ENCODE data around the gene HES1.

The HES1 gene

DNA sequence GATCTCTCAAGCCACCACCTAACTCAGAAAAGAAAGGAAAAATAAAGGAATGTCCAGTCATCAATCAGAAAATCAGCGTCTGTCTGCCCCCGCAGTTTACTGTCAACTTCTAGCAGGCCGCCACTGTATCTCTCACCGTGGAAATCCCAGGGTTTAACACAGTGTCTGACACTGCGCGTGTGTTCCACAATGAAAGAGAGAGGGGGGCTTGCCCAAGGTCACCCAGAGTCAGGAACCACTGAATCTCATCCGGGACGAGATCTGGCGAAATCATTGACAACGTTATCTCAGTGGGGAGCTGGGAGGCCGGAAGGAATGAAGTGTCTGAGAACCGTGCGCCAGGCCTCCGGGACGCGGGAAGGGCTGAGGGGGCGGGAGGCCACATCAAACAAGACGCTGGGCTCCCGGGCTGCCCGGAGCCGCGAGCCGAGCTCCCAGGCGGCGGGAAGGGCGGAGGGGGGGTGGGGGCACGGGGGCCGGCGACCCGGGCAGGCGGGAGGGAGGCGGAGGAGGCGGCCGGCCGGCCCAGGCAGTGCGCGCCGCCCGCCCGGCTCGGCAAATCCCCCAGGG, 2.2 kb upstream of the HES1 start:
- Histone ChIP-seq H3K4me2 (ENCODE audit: low read depth, low read length, poor library complexity, severe bottlenecking) (peak overlapping the region; percentile 48), H2AFZ (ENCODE audit: low read depth, low read length, severe bottlenecking) (no peak overlapping the region), H3K9ac (ENCODE audit: low read length) (peak overlapping the region; percentile 46), H3K27ac (ENCODE audit: low read depth, low read length) (no peak overlapping the region), H3K4me3 (ENCODE audit: insufficient read depth, low read length, poor library complexity, severe bottlenecking) (peak overlapping the region; percentile 31), H4K20me1 (ENCODE audit: low read depth, low read length) (no peaks in the 10 kb centered on the region), H3K79me2 (ENCODE audit: insufficient read depth, low read length) (0 out of 2 replicates have a peak, but pooled peaks cover 5% of the 10 kb centered on the region), H3K36me3 (ENCODE audit: low read length) (peaks cover 7% of the 10 kb centered on the region; the same call in 1 of the 2 replicates), H3K27me3 (ENCODE audit: low read length) (no peaks in the 10 kb centered on the region), H3K9me3 (ENCODE audit: insufficient read depth, low read length) (no peaks in the 10 kb centered on the region), H3F3A (ENCODE audit: insufficient read depth) (peaks cover 59% of the 10 kb centered on the region), H3K9me2 (replicated peaks; ENCODE audit: insufficient read depth, low read length) (no peaks in the 10 kb centered on the region)
- no peak for TF ChIP-seq EZH2phosphoT487 (conservative IDR thresholded peaks at IDR 0.05; ENCODE audit: low read length)
- TF ChIP-seq, protein P1, sequence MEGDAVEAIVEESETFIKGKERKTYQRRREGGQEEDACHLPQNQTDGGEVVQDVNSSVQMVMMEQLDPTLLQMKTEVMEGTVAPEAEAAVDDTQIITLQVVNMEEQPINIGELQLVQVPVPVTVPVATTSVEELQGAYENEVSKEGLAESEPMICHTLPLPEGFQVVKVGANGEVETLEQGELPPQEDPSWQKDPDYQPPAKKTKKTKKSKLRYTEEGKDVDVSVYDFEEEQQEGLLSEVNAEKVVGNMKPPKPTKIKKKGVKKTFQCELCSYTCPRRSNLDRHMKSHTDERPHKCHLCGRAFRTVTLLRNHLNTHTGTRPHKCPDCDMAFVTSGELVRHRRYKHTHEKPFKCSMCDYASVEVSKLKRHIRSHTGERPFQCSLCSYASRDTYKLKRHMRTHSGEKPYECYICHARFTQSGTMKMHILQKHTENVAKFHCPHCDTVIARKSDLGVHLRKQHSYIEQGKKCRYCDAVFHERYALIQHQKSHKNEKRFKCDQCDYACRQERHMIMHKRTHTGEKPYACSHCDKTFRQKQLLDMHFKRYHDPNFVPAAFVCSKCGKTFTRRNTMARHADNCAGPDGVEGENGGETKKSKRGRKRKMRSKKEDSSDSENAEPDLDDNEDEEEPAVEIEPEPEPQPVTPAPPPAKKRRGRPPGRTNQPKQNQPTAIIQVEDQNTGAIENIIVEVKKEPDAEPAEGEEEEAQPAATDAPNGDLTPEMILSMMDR (IDR thresholded peaks at IDR 0.05; ENCODE audit: insufficient read depth, low read length, poor library complexity, severe bottlenecking), result no peak

DNA sequence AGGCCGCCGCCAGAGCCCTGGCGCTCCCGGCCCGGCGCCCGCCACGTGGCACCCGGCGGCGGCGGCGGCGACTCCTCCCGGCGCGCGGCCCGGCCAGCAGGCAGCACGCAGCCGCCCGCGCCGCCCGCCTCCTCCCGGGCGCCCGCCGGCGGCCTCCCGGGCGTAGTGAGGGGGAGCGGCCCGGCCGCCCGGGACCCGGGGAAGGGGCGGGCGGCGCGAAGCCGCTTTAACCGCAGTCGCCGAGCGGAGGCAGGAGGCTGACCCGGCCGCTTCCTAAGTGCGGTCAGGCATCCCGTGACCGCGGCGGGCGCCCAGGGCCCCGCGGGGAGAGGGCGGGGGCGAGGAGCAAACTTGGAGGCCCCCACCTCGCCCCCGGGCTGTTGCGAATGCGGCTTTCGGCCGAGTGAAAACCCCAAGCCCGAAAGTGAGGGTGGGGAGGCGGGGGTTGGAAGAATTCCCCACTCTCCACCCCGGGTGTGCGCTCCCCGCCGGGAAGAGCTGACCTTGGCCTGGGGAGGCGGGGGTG, 1.7 kb upstream of the HES1 start:
- Histone ChIP-seq H3K9me3 (ENCODE audit: insufficient read depth, low read length) (no peaks in the 10 kb centered on the region), H3K4me3 (ENCODE audit: insufficient read depth, low read length, poor library complexity, severe bottlenecking) (peak overlapping the region; percentile 57), H3K27ac (ENCODE audit: low read depth, low read length) (peak overlapping the region; percentile 78), H3K27me3 (ENCODE audit: low read length) (no peaks in the 10 kb centered on the region), H3K4me2 (ENCODE audit: low read depth, low read length, poor library complexity, severe bottlenecking) (peak overlapping the region; percentile 90), H3F3A (ENCODE audit: insufficient read depth) (peaks cover 64% of the 10 kb centered on the region), H3K36me3 (ENCODE audit: low read length) (peaks cover 8% of the 10 kb centered on the region; the same call in 1 of the 2 replicates), H3K79me2 (ENCODE audit: insufficient read depth, low read length) (0 out of 2 replicates have a peak, but pooled peaks cover 5% of the 10 kb centered on the region), H2AFZ (ENCODE audit: low read depth, low read length, severe bottlenecking) (peak overlapping the region; percentile 54), H4K20me1 (ENCODE audit: low read depth, low read length) (no peaks in the 10 kb centered on the region), H3K9ac (ENCODE audit: low read length) (peak overlapping the region; percentile 77), H3K9me2 (replicated peaks; ENCODE audit: insufficient read depth, low read length) (no peaks in the 10 kb centered on the region)
- TF ChIP-seq, protein P1 (IDR thresholded peaks at IDR 0.05; ENCODE audit: insufficient read depth, low read length, poor library complexity, severe bottlenecking), result no peak
- TF ChIP-seq EZH2phosphoT487 (conservative IDR thresholded peaks at IDR 0.05; ENCODE audit: low read length), result no peak

DNA sequence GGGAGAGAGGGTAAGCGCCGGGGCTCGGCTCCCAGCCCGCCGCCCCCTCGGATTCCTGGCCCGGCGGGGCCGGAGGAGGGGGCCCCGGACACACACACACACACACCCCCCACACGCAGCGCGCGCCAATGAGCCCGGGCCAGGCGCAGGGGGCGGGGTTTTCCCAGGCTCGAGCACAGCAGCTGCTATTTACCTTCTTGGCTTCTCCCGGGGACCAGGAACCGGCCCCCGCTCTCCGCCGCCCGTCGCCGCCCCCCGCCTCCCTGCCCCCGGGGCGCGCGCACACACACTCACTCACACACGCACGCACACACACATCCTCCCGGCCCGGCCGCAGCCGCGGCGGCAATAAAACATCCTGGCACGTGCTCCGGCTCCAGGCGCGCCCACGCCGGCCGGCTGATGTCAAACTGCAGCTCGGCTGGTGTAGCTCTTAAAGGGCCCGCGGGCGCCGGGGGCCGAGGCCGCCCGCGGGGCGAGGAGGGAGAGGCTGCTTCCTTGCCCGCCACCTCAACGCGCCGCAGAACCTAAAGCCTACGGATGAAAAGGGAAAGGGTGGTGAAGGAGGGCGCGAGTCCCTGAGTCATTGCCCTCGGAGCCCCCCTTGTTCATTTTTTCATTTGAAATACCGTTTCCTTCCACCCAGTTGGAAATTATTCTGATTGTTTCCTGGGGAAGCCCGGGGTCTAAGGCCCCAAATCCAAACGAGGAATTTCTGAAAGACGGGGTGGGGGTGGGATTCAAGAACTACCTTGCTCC, 1.0 kb upstream of the HES1 start:
- no peaks in the 10 kb centered on the region for H3K27me3 ChIP-seq (ENCODE audit: low read length)
- TF ChIP-seq, protein P1 (IDR thresholded peaks at IDR 0.05; ENCODE audit: insufficient read depth, low read length, poor library complexity, severe bottlenecking), result no peak
- no peak for TF ChIP-seq EZH2phosphoT487 (conservative IDR thresholded peaks at IDR 0.05; ENCODE audit: low read length)
- peak overlapping the region; percentile 78 for H3K27ac ChIP-seq (ENCODE audit: low read depth, low read length)
- no peaks in the 10 kb centered on the region for H3K9me3 ChIP-seq (ENCODE audit: insufficient read depth, low read length)
- peaks cover 8% of the 10 kb centered on the region; the same call in 1 of the 2 replicates for H3K36me3 ChIP-seq (ENCODE audit: low read length)
- H4K20me1 ChIP-seq (ENCODE audit: low read depth, low read length), result no peaks in the 10 kb centered on the region
- no peaks in the 10 kb centered on the region for H3K9me2 ChIP-seq (replicated peaks; ENCODE audit: insufficient read depth, low read length)
- H3K4me2 ChIP-seq (ENCODE audit: low read depth, low read length, poor library complexity, severe bottlenecking), result peak overlapping the region; percentile 90
- H2AFZ ChIP-seq (ENCODE audit: low read depth, low read length, severe bottlenecking), result peak overlapping the region; percentile 54
- H3F3A ChIP-seq (ENCODE audit: insufficient read depth), result peaks cover 71% of the 10 kb centered on the region
- H3K79me2 ChIP-seq (ENCODE audit: insufficient read depth, low read length), result 0 out of 2 replicates have a peak, but pooled peaks cover 5% of the 10 kb centered on the region
- H3K4me3 ChIP-seq (ENCODE audit: insufficient read depth, low read length, poor library complexity, severe bottlenecking), result peak overlapping the region; percentile 57
- peak overlapping the region; percentile 77 for H3K9ac ChIP-seq (ENCODE audit: low read length)

Data from SU-DHL-6 (cell line).